GM12891 (cell line): ENCODE measurements around the gene PSMB8.

Source experiments
- DNase-seq: peaks from one replicate; pipeline ENCODE4 v3.0.0; 2011; ENCODE audit warnings: low spot score; ENCODE audit not compliant: insufficient read length
- FAIRE-seq: peaks from 2 replicates; lab custom pipeline; 2011; peaks lifted over from hg19 to GRCh38; lab: Jason Lieb, UNC
- PAX5 ChIP-seq: IDR thresholded peaks from 2 replicates; pipeline ENCODE4 v1.6.1; 2011; ENCODE audit warnings: low read length, moderate library complexity, mild to moderate bottlenecking; ENCODE audit not compliant: insufficient read depth, severe bottlenecking
- POLR2A ChIP-seq: IDR thresholded peaks from 2 replicates; pipeline ENCODE4 v1.6.1; 2011; ENCODE audit warnings: low read depth, low read length, control low read depth
- POLR2AphosphoS5 ChIP-seq: IDR thresholded peaks from 2 replicates; pipeline ENCODE4 v1.6.1; 2011; ENCODE audit warnings: low read depth, low read length, control low read depth
- POU2F2 ChIP-seq: IDR thresholded peaks from 2 replicates; pipeline ENCODE4 v1.6.1; 2011; ENCODE audit warnings: low read depth, mild to moderate bottlenecking, control low read depth, low read length, moderate library complexity
- SPI1 ChIP-seq: IDR thresholded peaks from 2 replicates; pipeline ENCODE4 v1.6.1; 2011; ENCODE audit warnings: low read depth, low read length, control low read depth
- TAF1 ChIP-seq: IDR thresholded peaks from 2 replicates; pipeline ENCODE4 v1.6.1; 2011; ENCODE audit warnings: low read depth, low read length, control low read depth

The PSMB8 gene

GRCh38 chr6:32803416-32803815, 40.4 kb downstream of the PSMB8 start:
- no peak for DNase-seq
- peak; percentile 30; the same call in 1 of the 2 replicates for TF ChIP-seq SPI1
- TF ChIP-seq PAX5 = no peak
- FAIRE-seq = no peak

- no peak for TF ChIP-seq TAF1
- TF ChIP-seq POLR2AphosphoS5 = no peak
- no peak for TF ChIP-seq POLR2A
- no peak for TF ChIP-seq POU2F2
- TF ChIP-seq SPI1 = no peak
- TF ChIP-seq PAX5 = no peak
- DNase-seq (no peak), FAIRE-seq (peak; percentile 77)
These were observed 44.1 kb downstream of the PSMB8 start for GRCh38 chr6:32799740-32800139.

- TF ChIP-seq SPI1 (no peak), TAF1 (no peak), POU2F2 (no peak), PAX5 (no peak), POLR2AphosphoS5 (no peak), POLR2A (no peak)
- FAIRE-seq (no peak), DNase-seq (no peak)
These were observed 44.7 kb downstream of the PSMB8 start for GRCh38 chr6:32799168-32799567.

DNA sequence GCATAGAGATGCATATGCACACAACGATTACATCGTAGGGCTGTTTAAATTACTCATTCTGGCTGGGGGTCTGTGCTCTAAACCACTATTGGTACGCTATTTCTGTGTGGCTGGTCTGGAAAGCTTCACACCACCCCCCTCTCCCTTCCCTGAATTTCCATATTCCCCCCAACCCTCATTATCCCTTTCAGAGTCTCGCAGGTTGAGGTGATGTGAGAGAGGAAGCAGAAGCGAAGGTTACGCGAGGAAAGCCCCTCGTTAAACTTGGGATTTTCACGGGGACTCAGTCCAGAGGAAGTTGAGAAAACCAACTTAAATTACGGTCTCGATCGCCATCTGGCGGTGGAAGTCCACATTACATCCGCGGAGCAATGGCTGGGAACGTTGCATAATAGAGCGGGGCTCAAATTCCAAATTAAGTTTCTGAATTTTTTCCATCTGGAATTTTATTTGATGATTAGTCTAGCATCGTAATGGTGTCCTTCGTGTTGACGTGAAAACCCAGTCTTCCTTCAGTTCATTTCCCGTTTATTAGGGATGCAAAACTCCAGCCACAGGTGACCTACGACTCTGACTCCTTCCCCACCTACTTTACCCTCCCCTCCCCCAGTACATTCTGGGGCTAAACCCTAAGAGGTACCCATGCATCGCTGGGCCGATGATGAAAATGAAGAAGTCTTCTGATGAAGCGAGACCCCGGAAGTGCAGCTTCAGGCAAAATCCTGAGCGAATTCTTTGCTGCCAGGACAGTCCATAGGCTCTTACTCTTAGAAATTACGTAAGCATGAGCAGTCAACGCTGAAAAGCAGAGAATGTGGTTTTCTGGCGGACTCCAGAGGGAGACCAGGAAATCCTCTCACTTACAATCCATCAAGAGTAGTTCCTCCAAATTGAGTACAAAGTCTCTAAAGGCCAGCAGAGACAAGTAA, 46.7 kb downstream of the PSMB8 start:
- FAIRE-seq (peak; percentile 97), DNase-seq (no peak)
- TF ChIP-seq TAF1 = no peak
- no peak for TF ChIP-seq PAX5
- TF ChIP-seq SPI1 = peak; percentile 62
- no peak for TF ChIP-seq POLR2AphosphoS5
- no peak for TF ChIP-seq POLR2A
- TF ChIP-seq POU2F2 = peak; percentile 68; the same call in 1 of the 2 replicates

DNA sequence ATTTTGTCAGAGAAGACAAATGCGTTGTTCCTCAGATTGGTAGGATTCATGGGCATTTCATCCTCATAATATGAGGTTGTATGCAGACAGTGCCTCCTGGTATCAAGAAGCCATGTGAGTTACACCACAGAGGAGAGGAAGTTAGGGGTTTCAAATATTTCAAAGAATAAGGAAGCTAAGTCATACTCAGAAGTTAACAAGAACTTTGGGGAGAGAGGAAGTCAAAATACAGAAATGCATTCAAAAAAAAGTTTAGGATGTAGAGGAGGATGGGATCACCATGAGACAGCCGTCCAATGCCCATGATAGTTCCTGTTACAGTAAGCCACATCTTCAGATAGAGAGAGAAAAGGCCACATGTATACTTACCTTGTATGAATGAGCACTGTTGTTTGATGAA, 49.3 kb downstream of the PSMB8 start:
- peak; percentile 66 for FAIRE-seq

GRCh38 chr6:32792901-32793435, 50.9 kb downstream of the PSMB8 start:
- no peak for DNase-seq
- no peak for FAIRE-seq

More for the DNA sequence above, 49.3 kb downstream of the PSMB8 start:
- DNase-seq = no peak
- TF ChIP-seq SPI1 = peak; percentile 43
- no peak for TF ChIP-seq POLR2AphosphoS5
- TF ChIP-seq TAF1 = no peak
- no peak for TF ChIP-seq PAX5

More at GRCh38 chr6:32792901-32793435, 50.9 kb downstream of the PSMB8 start:
- TF ChIP-seq POLR2A (no peak), TAF1 (no peak), SPI1 (no peak), POU2F2 (no peak), POLR2AphosphoS5 (no peak), PAX5 (no peak)
